A549 treated with DMSO at 1 μM for 4 hours (cell line): ENCODE results near the gene TMCO4. TPM values are rescaled to one million over a fixed set of nuclear protein-coding genes. Genes with fewer than 3 reads are reported as not detected.

Experiments used
- total RNA-seq: library from RNA; stranded (reverse); fragments of 200-300 nt; extraction: Qiagen RNA extraction; gene quantifications from 5 replicates; pipeline ENCODE4 v1.2.3, GENCODE V29; 2022; ENCODE audit warnings: low read depth

TMCO4 gene
- total RNA-seq = 3.9 to 7.6 TPM (median 6.7 TPM) in 5 replicates

GRCh38 chr1:19799230-19800075 is at the start of gene TMCO4:
Gene TMCO4, minus strand, starts transcription at chr1:19799916. Its CDS starts 19,158 bp downstream, at chr1:19780758.

GRCh38 chr1:19814681-19815503 is 15.2 kb upstream of the TMCO4 start, which contains the start of gene RNF186:
Gene RNF186, minus strand, starts transcription at chr1:19815283. Its CDS starts 182 bp downstream, at chr1:19815101.

GRCh38 chr1:19664453-19665185 is 135.1 kb downstream of the TMCO4 start, which contains the start of gene HTR6:
Gene HTR6, plus strand, starts transcription at chr1:19664875. Its CDS starts 879 bp downstream, at chr1:19665754.

GRCh38 chr1:19643602-19644394 is 155.9 kb downstream of the TMCO4 start, which contains the start of gene NBL1:
Gene NBL1, plus strand, starts transcription at chr1:19644311. Its CDS starts 10,720 bp downstream, at chr1:19655031.

Other genes starting within 250 kb of the TMCO4 start
- 25.1 to 48.0 TPM (median 37.0 TPM) in 5 replicates for gene NBL1, start 155.6 kb downstream of the TMCO4 start, total RNA-seq
- 0.07 to 0.18 TPM (median 0.17 TPM) in 5 replicates for gene HTR6, start 135.0 kb downstream of the TMCO4 start, total RNA-seq
- gene RNF186, start 15.4 kb upstream of the TMCO4 start, total RNA-seq = not detected in 5 replicates
- 2.9 to 3.8 TPM (median 3.2 TPM) in 5 replicates for gene OTUD3, start 82.5 kb upstream of the TMCO4 start, total RNA-seq
- not detected in 5 replicates for gene PLA2G2E, start 123.7 kb upstream of the TMCO4 start, total RNA-seq
- gene PLA2G2A, start 179.7 kb upstream of the TMCO4 start, total RNA-seq = not detected in 5 replicates